ENCODE data around the gene CX3CL1. TPM values are rescaled to one million over a fixed set of nuclear protein-coding genes. Genes with fewer than 3 reads are reported as not detected.
A peak's percentile ranks its signal among the peaks of the same experiment; 100 is the strongest.
"Not testable (repeated sequence)": the region's sequence is repeated elsewhere in the genome, so short reads cannot be mapped to it uniquely, and the experiment has no call there.

The CX3CL1 gene
- polyA plus RNA-seq, 4 donors = 0.67 to 25.4 (median 9.7) TPM

DNA sequence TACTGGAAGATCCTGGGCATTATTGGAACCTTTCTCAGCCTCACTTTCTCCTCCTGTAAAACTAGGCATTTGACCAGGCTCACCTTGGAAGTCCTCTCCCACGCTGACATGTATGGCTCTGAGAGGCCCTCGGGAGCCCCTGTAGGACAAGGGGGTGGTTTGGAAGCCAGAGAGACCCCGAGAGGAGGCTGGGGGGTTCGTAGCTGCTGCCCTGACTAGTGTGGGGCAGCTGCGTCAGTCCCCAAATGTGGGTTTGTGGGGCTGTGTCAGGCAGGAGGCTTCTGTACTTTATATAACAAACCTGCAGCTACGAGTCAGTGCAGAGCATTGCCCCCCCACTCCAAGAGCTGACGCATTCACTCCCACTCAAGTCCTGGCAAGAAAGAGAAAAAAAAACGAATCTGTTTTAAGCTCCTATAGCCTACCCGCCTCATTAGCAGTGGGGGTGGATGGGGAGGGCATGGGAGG is 1.8 kb downstream of the CX3CL1 start:
- no peak for FAIRE-seq
- Histone ChIP-seq H3K27ac (ENCODE audit: low read depth in 1 of 3, low read length in 2 of 3) (peak overlapping the region in 2 of 3 donors; percentile 17 to 92), H3K4me1 (ENCODE audit: control insufficient read depth in 3 of 3, insufficient read depth in 2 of 3, low read depth in 1 of 3, low read length in 2 of 3) (peaks cover 0 to 39% (median 3%) of the 10 kb centered on the region in 3 donors)

GRCh38 chr16:57374925-57375465 is 2.7 kb downstream of the CX3CL1 start:
- not testable (repeated sequence) for H3K4me3 ChIP-seq (ENCODE audit: low read depth in 1 of 3, low read length in 3 of 3); H3K9me3 ChIP-seq (ENCODE audit: control insufficient read depth in 2 of 2, insufficient read depth in 1 of 2, low read depth in 1 of 2, low read length in 1 of 2); DNase-seq; FAIRE-seq; H3K27ac ChIP-seq (ENCODE audit: low read depth in 1 of 3, low read length in 2 of 3); H3K27me3 ChIP-seq (ENCODE audit: control insufficient read depth in 3 of 3, insufficient read depth in 3 of 3, low read length in 3 of 3)
- peaks cover 0 to 11% (median 0%) of the 10 kb centered on the region in 3 donors for H3K36me3 ChIP-seq (ENCODE audit: control insufficient read depth in 3 of 3, insufficient read depth in 2 of 3, low read depth in 1 of 3, low read length in 3 of 3)
- WGBS, 3 donors = 85 to 87% (median 87%) methylated on average over 8 of the region's 8 CpGs
- H3K4me1 ChIP-seq (ENCODE audit: control insufficient read depth in 3 of 3, insufficient read depth in 2 of 3, low read depth in 1 of 3, low read length in 2 of 3) = peaks cover 0 to 39% (median 3%) of the 10 kb centered on the region in 3 donors

More for the DNA sequence above, 1.8 kb downstream of the CX3CL1 start:
- WGBS, 3 donors = 58 to 72% (median 70%) methylated on average over 9 of the region's 9 CpGs
- Histone ChIP-seq H3K36me3 (ENCODE audit: control insufficient read depth in 3 of 3, insufficient read depth in 2 of 3, low read depth in 1 of 3, low read length in 3 of 3) (peaks cover 0 to 3% (median 0%) of the 10 kb centered on the region in 3 donors), H3K27me3 (ENCODE audit: control insufficient read depth in 3 of 3, insufficient read depth in 3 of 3, low read length in 3 of 3) (no peaks in the 10 kb centered on the region), H3K9me3 (ENCODE audit: control insufficient read depth in 2 of 2, insufficient read depth in 1 of 2, low read depth in 1 of 2, low read length in 1 of 2) (no peaks in the 10 kb centered on the region), H3K4me3 (ENCODE audit: low read depth in 1 of 3, low read length in 3 of 3) (peak overlapping the region in 1 of 3 donors; percentile 66)
- DNase-seq = no peak

DNA sequence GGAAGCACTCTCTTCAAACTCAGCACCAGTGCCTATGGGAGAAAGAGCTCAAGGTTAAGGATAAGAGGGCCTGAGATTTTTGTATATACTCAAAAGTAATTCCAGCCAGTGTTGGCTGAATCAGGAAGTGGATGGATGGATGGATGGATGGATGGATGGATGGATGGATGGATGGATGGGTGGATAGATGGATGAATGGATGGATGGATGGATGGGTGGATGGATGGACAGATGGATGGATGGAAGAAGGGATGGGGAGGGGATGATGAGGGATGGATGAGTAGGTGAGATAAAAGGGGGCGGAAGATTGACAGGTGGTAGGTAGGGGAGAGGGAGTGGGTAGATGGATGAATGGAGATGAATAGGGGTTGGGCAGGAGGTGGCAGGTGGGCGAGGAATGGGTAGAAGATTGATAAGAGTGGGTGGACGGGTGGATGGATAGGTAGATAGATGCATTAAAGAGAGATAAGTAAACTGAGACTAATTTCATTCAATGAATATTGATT is 4.1 kb downstream of the CX3CL1 start:
- 87 to 90% (median 88%) methylated on average over 3 of the region's 3 CpGs for WGBS, 3 donors
- Histone ChIP-seq H3K4me3 (ENCODE audit: low read depth in 1 of 3, low read length in 3 of 3) (no peak overlapping the region), H3K36me3 (ENCODE audit: control insufficient read depth in 3 of 3, insufficient read depth in 2 of 3, low read depth in 1 of 3, low read length in 3 of 3) (peaks cover 0 to 23% (median 0%) of the 10 kb centered on the region in 3 donors), H3K27ac (ENCODE audit: low read depth in 1 of 3, low read length in 2 of 3) (no peak overlapping the region), H3K4me1 (ENCODE audit: control insufficient read depth in 3 of 3, insufficient read depth in 2 of 3, low read depth in 1 of 3, low read length in 2 of 3) (peaks cover 0 to 39% (median 3%) of the 10 kb centered on the region in 3 donors), H3K9me3 (ENCODE audit: control insufficient read depth in 2 of 2, insufficient read depth in 1 of 2, low read depth in 1 of 2, low read length in 1 of 2) (no peaks in the 10 kb centered on the region), H3K27me3 (ENCODE audit: control insufficient read depth in 3 of 3, insufficient read depth in 3 of 3, low read length in 3 of 3) (no peaks in the 10 kb centered on the region)
- FAIRE-seq (no peak), DNase-seq (no peak)

DNA sequence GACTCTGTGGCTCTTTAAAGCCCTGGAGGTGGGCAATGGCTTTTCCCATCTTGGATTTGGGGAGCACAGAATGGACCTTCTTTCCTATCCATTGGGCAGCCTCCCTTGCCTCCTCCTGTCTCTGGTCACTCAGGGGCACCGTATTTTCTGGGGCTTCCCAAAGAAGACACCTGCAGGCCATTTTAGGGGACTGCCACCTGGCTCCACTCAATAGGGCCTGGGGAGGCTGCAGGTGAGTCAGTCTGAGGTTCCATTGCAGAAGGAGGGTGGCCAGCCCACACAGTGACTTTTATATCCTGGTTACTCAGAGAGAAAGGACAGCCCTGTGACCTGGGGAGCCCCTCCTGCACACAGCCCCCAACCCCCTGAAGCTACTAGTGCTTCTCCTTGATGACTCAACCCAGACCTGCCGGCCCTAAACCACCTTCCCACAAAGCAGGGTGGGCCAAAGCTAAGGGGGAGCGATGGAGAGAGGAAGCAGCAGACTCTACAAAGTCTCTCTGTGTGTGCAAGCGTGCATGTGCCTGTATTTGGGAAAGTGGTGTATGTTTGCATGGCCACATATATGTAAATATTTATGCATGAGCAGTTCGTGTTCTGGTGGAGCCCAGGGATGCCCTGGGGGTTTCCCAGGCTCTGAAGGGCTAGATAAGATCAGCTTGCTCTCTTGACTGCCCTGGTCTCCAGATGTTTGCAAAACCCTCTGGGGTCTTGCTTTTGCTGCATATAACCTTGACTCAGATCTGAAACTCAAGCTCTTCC is 5.0 kb downstream of the CX3CL1 start:
- H3K27ac ChIP-seq (ENCODE audit: low read depth in 1 of 3, low read length in 2 of 3) = peak overlapping the region in 1 of 3 donors; percentile 27
- H3K36me3 ChIP-seq (ENCODE audit: control insufficient read depth in 3 of 3, insufficient read depth in 2 of 3, low read depth in 1 of 3, low read length in 3 of 3) = peaks cover 0 to 31% (median 0%) of the 10 kb centered on the region in 3 donors
- no peak overlapping the region for H3K4me3 ChIP-seq (ENCODE audit: low read depth in 1 of 3, low read length in 3 of 3)
- FAIRE-seq (no peak), DNase-seq (peak in 1 of 2 donors; percentile 41)
- H3K4me1 ChIP-seq (ENCODE audit: control insufficient read depth in 3 of 3, insufficient read depth in 2 of 3, low read depth in 1 of 3, low read length in 2 of 3) = peaks cover 0 to 30% (median 3%) of the 10 kb centered on the region in 3 donors
- H3K9me3 ChIP-seq (ENCODE audit: control insufficient read depth in 2 of 2, insufficient read depth in 1 of 2, low read depth in 1 of 2, low read length in 1 of 2) = no peaks in the 10 kb centered on the region
- H3K27me3 ChIP-seq (ENCODE audit: control insufficient read depth in 3 of 3, insufficient read depth in 3 of 3, low read length in 3 of 3) = no peaks in the 10 kb centered on the region
- 39 to 60% (median 49%) methylated on average over 5 of the region's 5 CpGs for WGBS, 3 donors

DNA sequence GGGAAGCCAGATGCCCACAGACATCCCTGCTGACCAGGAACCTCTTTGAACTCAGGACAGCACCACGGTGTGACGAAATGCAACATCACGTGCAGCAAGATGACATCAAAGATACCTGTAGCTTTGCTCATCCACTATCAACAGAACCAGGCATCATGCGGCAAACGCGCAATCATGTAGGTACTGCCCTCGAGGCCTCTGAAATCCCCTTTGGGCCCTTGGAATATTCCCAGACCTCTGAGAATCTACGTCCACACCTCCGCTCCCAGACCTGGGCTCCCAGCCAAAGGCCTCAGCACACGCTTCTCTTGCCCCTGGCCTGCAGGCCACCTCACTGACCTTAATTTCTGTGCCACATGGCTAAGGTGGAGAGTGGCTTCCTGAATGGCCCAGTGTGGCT is 7.3 kb downstream of the CX3CL1 start:
- FAIRE-seq (no peak), DNase-seq (no peak)
- H3K4me3 ChIP-seq (ENCODE audit: low read depth in 1 of 3, low read length in 3 of 3) = no peak overlapping the region
- no peaks in the 10 kb centered on the region for H3K9me3 ChIP-seq (ENCODE audit: control insufficient read depth in 2 of 2, insufficient read depth in 1 of 2, low read depth in 1 of 2, low read length in 1 of 2)
- WGBS, 3 donors = 82 to 87% (median 86%) methylated on average over 10 of the region's 10 CpGs
- H3K36me3 ChIP-seq (ENCODE audit: control insufficient read depth in 3 of 3, insufficient read depth in 2 of 3, low read depth in 1 of 3, low read length in 3 of 3) = peaks cover 0 to 43% (median 0%) of the 10 kb centered on the region in 3 donors
- no peak overlapping the region for H3K27ac ChIP-seq (ENCODE audit: low read depth in 1 of 3, low read length in 2 of 3)
- peaks cover 2 to 32% (median 5%) of the 10 kb centered on the region in 3 donors for H3K4me1 ChIP-seq (ENCODE audit: control insufficient read depth in 3 of 3, insufficient read depth in 2 of 3, low read depth in 1 of 3, low read length in 2 of 3)
- H3K27me3 ChIP-seq (ENCODE audit: control insufficient read depth in 3 of 3, insufficient read depth in 3 of 3, low read length in 3 of 3) = no peaks in the 10 kb centered on the region

DNA sequence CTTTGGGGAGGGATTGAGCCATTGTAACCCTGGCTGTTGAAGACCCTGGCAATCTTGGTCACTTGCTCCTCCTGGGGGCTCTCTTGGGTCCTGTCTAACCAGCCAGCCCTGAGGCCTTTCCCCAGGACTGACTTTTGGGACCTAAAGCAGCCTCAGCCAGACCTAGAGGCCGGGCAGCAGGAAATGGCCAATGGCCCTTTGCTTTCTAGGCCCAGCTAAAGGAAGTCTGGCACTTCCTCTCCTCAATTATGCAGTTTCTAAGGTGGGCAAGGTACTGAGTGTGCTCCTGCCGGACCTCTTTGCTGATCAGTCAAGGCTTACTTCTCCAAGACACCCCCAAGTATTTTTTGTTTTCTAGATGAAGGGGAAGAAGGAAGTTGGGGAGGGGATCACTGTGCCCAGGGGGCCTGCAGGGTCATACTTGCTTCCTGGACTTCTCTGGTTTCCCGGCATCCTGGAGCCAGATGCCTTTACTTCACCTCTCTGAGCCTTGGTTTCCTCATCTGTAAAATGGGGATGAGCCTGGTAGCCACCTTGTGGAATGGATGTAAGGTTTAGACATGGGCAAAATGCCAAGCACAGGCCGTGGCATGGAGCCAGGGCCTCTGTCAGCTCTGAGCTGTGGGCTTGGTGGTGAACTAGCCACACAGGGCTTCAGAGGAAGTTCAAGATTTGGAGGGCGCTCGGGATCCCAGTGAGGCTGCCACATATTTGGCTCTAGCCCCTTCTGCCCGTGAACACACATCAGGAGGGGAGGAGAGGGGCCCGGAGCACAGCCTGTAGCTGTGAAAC is 8.6 kb downstream of the CX3CL1 start:
- WGBS, 3 donors = 58 to 78% (median 62%) methylated on average over 8 of the region's 8 CpGs
- Histone ChIP-seq H3K36me3 (ENCODE audit: control insufficient read depth in 3 of 3, insufficient read depth in 2 of 3, low read depth in 1 of 3, low read length in 3 of 3) (peaks cover 0 to 45% (median 0%) of the 10 kb centered on the region in 3 donors), H3K4me1 (ENCODE audit: control insufficient read depth in 3 of 3, insufficient read depth in 2 of 3, low read depth in 1 of 3, low read length in 2 of 3) (peaks cover 2 to 40% (median 5%) of the 10 kb centered on the region in 3 donors), H3K9me3 (ENCODE audit: control insufficient read depth in 2 of 2, insufficient read depth in 1 of 2, low read depth in 1 of 2, low read length in 1 of 2) (peaks cover 0 to 4% of the 10 kb centered on the region in 2 donors), H3K27ac (ENCODE audit: low read depth in 1 of 3, low read length in 2 of 3) (no peak overlapping the region), H3K4me3 (ENCODE audit: low read depth in 1 of 3, low read length in 3 of 3) (no peak overlapping the region), H3K27me3 (ENCODE audit: control insufficient read depth in 3 of 3, insufficient read depth in 3 of 3, low read length in 3 of 3) (no peaks in the 10 kb centered on the region)
- FAIRE-seq (no peak), DNase-seq (no peak)

GRCh38 chr16:57381791-57382534 is 9.7 kb downstream of the CX3CL1 start:
- Histone ChIP-seq H3K27me3 (ENCODE audit: control insufficient read depth in 3 of 3, insufficient read depth in 3 of 3, low read length in 3 of 3) (no peaks in the 10 kb centered on the region), H3K27ac (ENCODE audit: low read depth in 1 of 3, low read length in 2 of 3) (no peak overlapping the region), H3K9me3 (ENCODE audit: control insufficient read depth in 2 of 2, insufficient read depth in 1 of 2, low read depth in 1 of 2, low read length in 1 of 2) (peaks cover 0 to 4% of the 10 kb centered on the region in 2 donors), H3K4me3 (ENCODE audit: low read depth in 1 of 3, low read length in 3 of 3) (no peak overlapping the region), H3K36me3 (ENCODE audit: control insufficient read depth in 3 of 3, insufficient read depth in 2 of 3, low read depth in 1 of 3, low read length in 3 of 3) (peaks cover 0 to 45% (median 0%) of the 10 kb centered on the region in 3 donors), H3K4me1 (ENCODE audit: control insufficient read depth in 3 of 3, insufficient read depth in 2 of 3, low read depth in 1 of 3, low read length in 2 of 3) (peaks cover 2 to 46% (median 5%) of the 10 kb centered on the region in 3 donors)
- DNase-seq (no peak), FAIRE-seq (no peak)
- 92 to 93% (median 93%) methylated on average over 23 to 35 of the region's 35 CpGs for WGBS, 3 donors
